HFF-Myc (cell line): ENCODE measurements around the gene XNDC1N.
"Not testable (repeated sequence)": the region's sequence is repeated elsewhere in the genome, so short reads cannot be mapped to it uniquely, and the experiment has no call there.

ENCODE experiments used
- DNase-seq: peaks from one replicate; pipeline ENCODE4 v3.0.0-alpha.2; 2011; ENCODE audit warnings: low read depth; ENCODE audit errors: extremely low read depth
- H3K4me3 ChIP-seq: replicated peaks from 2 replicates; pipeline ENCODE4 v1.5.1; 2011; ENCODE audit warnings: low read depth, mild to moderate bottlenecking, control low read depth, low read length

Gene XNDC1N

GRCh38 chr11:71885806-71886205, 42.6 kb downstream of the XNDC1N start:
- DNase-seq, H3K4me3 ChIP-seq: not testable (repeated sequence)
